ENCODE data around the gene PLN.
A peak's percentile ranks its signal among the peaks of the same experiment; 100 is the strongest.

The PLN gene

GRCh38 chr6:118580585-118581419 lies 32.7 kb downstream of the PLN start:
- DNase-seq (ENCODE audit: low read depth), result peak; percentile 86

- DNase-seq (ENCODE audit: low read depth), result peak; percentile 87
Observed at GRCh38 chr6:118581489-118581959, 33.4 kb downstream of the PLN start.

- DNase-seq (ENCODE audit: low read depth), result no peak
Observed at GRCh38 chr6:118584911-118585310, 36.8 kb downstream of the PLN start.

GRCh38 chr6:118586746-118587485 lies 38.8 kb downstream of the PLN start:
- DNase-seq (ENCODE audit: low read depth), result no peak

GRCh38 chr6:118588626-118589025 lies 40.5 kb downstream of the PLN start:
- peak; percentile 39 for DNase-seq (ENCODE audit: low read depth)

- no peak for DNase-seq (ENCODE audit: low read depth)
Observed at GRCh38 chr6:118589186-118589585, 41.1 kb downstream of the PLN start.

GRCh38 chr6:118589649-118590365 lies 41.7 kb downstream of the PLN start:
- no peak for DNase-seq (ENCODE audit: low read depth)

GRCh38 chr6:118591897-118592296 lies 43.8 kb downstream of the PLN start:
- DNase-seq (ENCODE audit: low read depth), result no peak

- no peak for DNase-seq (ENCODE audit: low read depth)
Observed at GRCh38 chr6:118594877-118595276, 46.8 kb downstream of the PLN start.

GRCh38 chr6:118596774-118597320 lies 48.8 kb downstream of the PLN start:
- DNase-seq (ENCODE audit: low read depth), result no peak

- DNase-seq (ENCODE audit: low read depth), result no peak
Observed at GRCh38 chr6:118597636-118598035, 49.5 kb downstream of the PLN start.

- no peak for DNase-seq (ENCODE audit: low read depth)
Observed at GRCh38 chr6:118598324-118598723, 50.2 kb downstream of the PLN start.

- no peak for DNase-seq (ENCODE audit: low read depth)
Observed at GRCh38 chr6:118602300-118602699, 54.2 kb downstream of the PLN start.

- DNase-seq (ENCODE audit: low read depth), result no peak
Observed at GRCh38 chr6:118603372-118603771, 55.3 kb downstream of the PLN start.

- DNase-seq (ENCODE audit: low read depth), result no peak
Observed at GRCh38 chr6:118606268-118606667, 58.2 kb downstream of the PLN start.

GRCh38 chr6:118606858-118607257 lies 58.8 kb downstream of the PLN start:
- DNase-seq (ENCODE audit: low read depth), result no peak

Data from iris pigment epithelial cell (primary cell).